Neural cell (in vitro differentiated cells): ENCODE measurements around the gene PHF10. TPM values are rescaled to one million over a fixed set of nuclear protein-coding genes. Genes with fewer than 3 reads are reported as not detected.
"Not testable (repeated sequence)": the region's sequence is repeated elsewhere in the genome, so short reads cannot be mapped to it uniquely, and the experiment has no call there.

ENCODE experiments used
- H2AFZ ChIP-seq: fragments of 200-600, 300-800 bp; sonication (generic), shearing (Covaris generic); 2 replicates; pipeline ENCODE4 v1.6.0; 2014; ENCODE audit warnings: low read depth, mild to moderate bottlenecking, antibody characterized with exemption, low read length, moderate library complexity
- H3F3A ChIP-seq: fragments of 200-600 bp; shearing (Covaris generic); 2 replicates; pipeline ENCODE4 v1.6.1; 2016; ENCODE audit warnings: mild to moderate bottlenecking, moderate library complexity, mixed read lengths, antibody characterized with exemption, low read length; ENCODE audit not compliant: insufficient read depth, poor library complexity, severe bottlenecking
- H3K27ac ChIP-seq: fragments of 200-600, 300-800 bp; sonication (generic), shearing (Covaris generic); 2 replicates; pipeline ENCODE4 v1.5.1; 2014; ENCODE audit warnings: mild to moderate bottlenecking, low read length, moderate library complexity
- H3K27me3 ChIP-seq: fragments of 300-800, 200-600 bp; sonication (generic), shearing (Covaris generic); 2 replicates; pipeline ENCODE4 v1.6.0; 2014; ENCODE audit warnings: mild to moderate bottlenecking, low read depth, low read length, moderate library complexity; ENCODE audit not compliant: insufficient read depth
- H3K36me3 ChIP-seq: fragments of 300-800, 200-600 bp; sonication (generic), shearing (Covaris generic); 2 replicates; pipeline ENCODE4 v1.5.1; 2014; ENCODE audit warnings: mild to moderate bottlenecking, antibody characterized with exemption, low read length, moderate library complexity; ENCODE audit not compliant: insufficient read depth
- H3K4me2 ChIP-seq: fragments of 300-800, 200-600 bp; sonication (generic), shearing (Covaris generic); 2 replicates; pipeline ENCODE4 v1.6.0; 2014; ENCODE audit warnings: mild to moderate bottlenecking, low read length
- H3K4me3 ChIP-seq: fragments of 300-800, 200-600 bp; sonication (generic), shearing (Covaris generic); 2 replicates; pipeline ENCODE4 v1.5.1; 2014; ENCODE audit warnings: mild to moderate bottlenecking, low read length, moderate library complexity
- H3K79me2 ChIP-seq: fragments of 200-600 bp; shearing (Covaris generic); replicated peaks from 2 replicates; pipeline ENCODE4 v1.6.0; 2014; ENCODE audit warnings: mild to moderate bottlenecking, low read length, moderate library complexity; ENCODE audit not compliant: insufficient read depth
- H3K9ac ChIP-seq: fragments of 300-800, 200-600 bp; sonication (generic), shearing (Covaris generic); 2 replicates; pipeline ENCODE4 v1.6.1; 2016; ENCODE audit warnings: mild to moderate bottlenecking, low read length, mixed read lengths
- H3K9me2 ChIP-seq: fragments of 200-600 bp; shearing (Covaris generic); 2 replicates; pipeline ENCODE4 v1.6.1; 2016; ENCODE audit warnings: mild to moderate bottlenecking, low read length, mixed read lengths; ENCODE audit not compliant: insufficient read depth
- H3K9me3 ChIP-seq: fragments of 200-600, 300-800 bp; sonication (generic), shearing (Covaris generic); 2 replicates; pipeline ENCODE4 v1.6.1; 2016; ENCODE audit warnings: mild to moderate bottlenecking, mixed run types, low read length, moderate library complexity, mixed read lengths
- H4K20me1 ChIP-seq: fragments of 200-600 bp; shearing (Covaris generic); 2 replicates; pipeline ENCODE4 v1.6.1; 2016; ENCODE audit warnings: mild to moderate bottlenecking, mixed run types; ENCODE audit not compliant: insufficient read depth
- EP300 ChIP-seq: fragments of 450-650 bp; conservative IDR thresholded peaks from 2 replicates; pipeline ENCODE4 v1.6.1; 2014; ENCODE audit warnings: antibody characterized with exemption, mild to moderate bottlenecking, moderate library complexity; ENCODE audit not compliant: poor library complexity, severe bottlenecking
- EZH2 ChIP-seq: fragments of 200-600, 300-800 bp; shearing (Covaris generic), sonication (generic); IDR thresholded peaks from 2 replicates; pipeline ENCODE4 v1.6.1; 2014; ENCODE audit warnings: antibody characterized with exemption, low read length, borderline replicate concordance, mild to moderate bottlenecking; ENCODE audit not compliant: insufficient read depth, poor library complexity, severe bottlenecking
- MXI1 ChIP-seq: fragments of 450-650 bp; conservative IDR thresholded peaks from 2 replicates; pipeline ENCODE4 v1.6.1; 2014; ENCODE audit warnings: antibody characterized with exemption, mild to moderate bottlenecking; ENCODE audit not compliant: poor library complexity, severe bottlenecking
- POLR2AphosphoS5 ChIP-seq: IDR thresholded peaks from 2 replicates; pipeline ENCODE4 v1.6.1; 2012
- RAD21 ChIP-seq: fragments of 450-650 bp; conservative IDR thresholded peaks from 2 replicates; pipeline ENCODE4 v1.6.1; 2014; ENCODE audit warnings: antibody characterized with exemption, mild to moderate bottlenecking, moderate library complexity
- SMC3 ChIP-seq: fragments of 450-650 bp; conservative IDR thresholded peaks from 2 replicates; pipeline ENCODE4 v1.6.1; 2014; ENCODE audit warnings: antibody characterized with exemption, mild to moderate bottlenecking, moderate library complexity; ENCODE audit not compliant: poor library complexity
- TAF1 ChIP-seq: IDR thresholded peaks from 2 replicates; pipeline ENCODE4 v1.6.1; 2012; ENCODE audit warnings: low read depth
- polyA plus RNA-seq: library from polyadenylated mRNA; depleted of rRNA; stranded (reverse); fragments of >200 nt; gene quantifications from 2 replicates; pipeline ENCODE4 v1.2.3, GENCODE V29; 2014
- TF ChIP-seq, protein P1 (sequence below): fragments of 450-650 bp; IDR thresholded peaks from 2 replicates; pipeline ENCODE4 v1.5.1; 2014; ENCODE audit warnings: antibody characterized with exemption, mild to moderate bottlenecking, moderate library complexity; ENCODE audit not compliant: poor library complexity, severe bottlenecking
- TF ChIP-seq, protein P2 (sequence below): IDR thresholded peaks from 2 replicates; pipeline ENCODE4 v1.6.1; 2012; ENCODE audit warnings: borderline replicate concordance

The PHF10 gene
- polyA plus RNA-seq, 1 donor from 2014 or later, result 48.9 TPM

DNA sequence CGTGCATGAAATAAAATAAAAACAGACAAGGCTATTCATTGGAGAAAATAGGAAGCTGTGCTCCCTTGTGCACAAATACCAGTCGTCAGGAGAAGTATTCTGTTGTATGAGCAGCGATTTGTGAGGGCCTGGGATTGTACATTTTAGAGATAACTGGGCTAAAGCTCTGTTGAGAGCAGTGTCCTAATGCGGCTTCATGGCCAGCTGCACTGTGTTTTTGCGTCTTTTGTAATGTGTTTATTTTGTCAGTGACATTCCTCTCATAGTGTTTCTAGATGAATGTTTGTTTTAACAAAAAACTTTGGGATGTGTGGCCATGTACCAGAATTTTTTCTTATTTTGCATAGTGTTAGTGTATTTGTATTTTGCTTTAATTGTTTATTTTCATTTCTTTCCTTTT is 41.9 kb upstream of the PHF10 start:
- H4K20me1 ChIP-seq, result no peaks in the 10 kb centered on the region
- H3K4me2 ChIP-seq, result no peak overlapping the region
- no peaks in the 10 kb centered on the region for H3K36me3 ChIP-seq
- TF ChIP-seq RAD21, result no peak
- no peak for TF ChIP-seq SMC3
- TF ChIP-seq, protein P1, sequence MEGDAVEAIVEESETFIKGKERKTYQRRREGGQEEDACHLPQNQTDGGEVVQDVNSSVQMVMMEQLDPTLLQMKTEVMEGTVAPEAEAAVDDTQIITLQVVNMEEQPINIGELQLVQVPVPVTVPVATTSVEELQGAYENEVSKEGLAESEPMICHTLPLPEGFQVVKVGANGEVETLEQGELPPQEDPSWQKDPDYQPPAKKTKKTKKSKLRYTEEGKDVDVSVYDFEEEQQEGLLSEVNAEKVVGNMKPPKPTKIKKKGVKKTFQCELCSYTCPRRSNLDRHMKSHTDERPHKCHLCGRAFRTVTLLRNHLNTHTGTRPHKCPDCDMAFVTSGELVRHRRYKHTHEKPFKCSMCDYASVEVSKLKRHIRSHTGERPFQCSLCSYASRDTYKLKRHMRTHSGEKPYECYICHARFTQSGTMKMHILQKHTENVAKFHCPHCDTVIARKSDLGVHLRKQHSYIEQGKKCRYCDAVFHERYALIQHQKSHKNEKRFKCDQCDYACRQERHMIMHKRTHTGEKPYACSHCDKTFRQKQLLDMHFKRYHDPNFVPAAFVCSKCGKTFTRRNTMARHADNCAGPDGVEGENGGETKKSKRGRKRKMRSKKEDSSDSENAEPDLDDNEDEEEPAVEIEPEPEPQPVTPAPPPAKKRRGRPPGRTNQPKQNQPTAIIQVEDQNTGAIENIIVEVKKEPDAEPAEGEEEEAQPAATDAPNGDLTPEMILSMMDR, result no peak
- no peak for TF ChIP-seq MXI1
- TF ChIP-seq, protein P2, sequence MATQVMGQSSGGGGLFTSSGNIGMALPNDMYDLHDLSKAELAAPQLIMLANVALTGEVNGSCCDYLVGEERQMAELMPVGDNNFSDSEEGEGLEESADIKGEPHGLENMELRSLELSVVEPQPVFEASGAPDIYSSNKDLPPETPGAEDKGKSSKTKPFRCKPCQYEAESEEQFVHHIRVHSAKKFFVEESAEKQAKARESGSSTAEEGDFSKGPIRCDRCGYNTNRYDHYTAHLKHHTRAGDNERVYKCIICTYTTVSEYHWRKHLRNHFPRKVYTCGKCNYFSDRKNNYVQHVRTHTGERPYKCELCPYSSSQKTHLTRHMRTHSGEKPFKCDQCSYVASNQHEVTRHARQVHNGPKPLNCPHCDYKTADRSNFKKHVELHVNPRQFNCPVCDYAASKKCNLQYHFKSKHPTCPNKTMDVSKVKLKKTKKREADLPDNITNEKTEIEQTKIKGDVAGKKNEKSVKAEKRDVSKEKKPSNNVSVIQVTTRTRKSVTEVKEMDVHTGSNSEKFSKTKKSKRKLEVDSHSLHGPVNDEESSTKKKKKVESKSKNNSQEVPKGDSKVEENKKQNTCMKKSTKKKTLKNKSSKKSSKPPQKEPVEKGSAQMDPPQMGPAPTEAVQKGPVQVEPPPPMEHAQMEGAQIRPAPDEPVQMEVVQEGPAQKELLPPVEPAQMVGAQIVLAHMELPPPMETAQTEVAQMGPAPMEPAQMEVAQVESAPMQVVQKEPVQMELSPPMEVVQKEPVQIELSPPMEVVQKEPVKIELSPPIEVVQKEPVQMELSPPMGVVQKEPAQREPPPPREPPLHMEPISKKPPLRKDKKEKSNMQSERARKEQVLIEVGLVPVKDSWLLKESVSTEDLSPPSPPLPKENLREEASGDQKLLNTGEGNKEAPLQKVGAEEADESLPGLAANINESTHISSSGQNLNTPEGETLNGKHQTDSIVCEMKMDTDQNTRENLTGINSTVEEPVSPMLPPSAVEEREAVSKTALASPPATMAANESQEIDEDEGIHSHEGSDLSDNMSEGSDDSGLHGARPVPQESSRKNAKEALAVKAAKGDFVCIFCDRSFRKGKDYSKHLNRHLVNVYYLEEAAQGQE, result no peak
- no peak for TF ChIP-seq TAF1
- TF ChIP-seq POLR2AphosphoS5, result no peak
- no peak for TF ChIP-seq EZH2
- TF ChIP-seq EP300, result no peak
- H3K9me3 ChIP-seq, result no peaks in the 10 kb centered on the region
- no peak overlapping the region for H3K4me3 ChIP-seq
- no peaks in the 10 kb centered on the region for H3K27me3 ChIP-seq
- no peaks in the 10 kb centered on the region for H3F3A ChIP-seq
- no peak overlapping the region for H3K27ac ChIP-seq
- no peaks in the 10 kb centered on the region for H3K9me2 ChIP-seq
- no peak overlapping the region for H3K9ac ChIP-seq
- H3K79me2 ChIP-seq, result no peaks in the 10 kb centered on the region
- H2AFZ ChIP-seq, result no peak overlapping the region

DNA sequence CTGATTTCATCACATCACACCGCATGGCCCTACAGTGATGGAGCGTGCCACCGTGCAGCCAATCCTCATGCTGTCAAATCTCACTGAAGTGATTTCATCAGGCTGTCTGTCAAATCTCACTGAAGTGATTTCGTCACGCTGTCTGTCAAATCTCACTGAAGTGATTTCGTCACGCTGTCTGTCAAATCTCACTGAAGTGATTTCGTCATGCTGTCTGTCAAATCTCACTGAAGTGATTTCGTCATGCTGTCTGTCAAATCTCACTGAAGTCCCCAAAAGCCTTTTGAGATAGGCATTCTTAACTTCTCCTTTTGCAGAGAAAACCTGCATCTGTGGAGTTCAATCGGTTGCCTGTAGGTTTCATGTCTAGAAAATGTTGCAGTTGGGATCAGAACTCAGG is 41.5 kb upstream of the PHF10 start:
- not testable (repeated sequence) for H3K4me2 ChIP-seq, H3K9me2 ChIP-seq, H4K20me1 ChIP-seq, H3K79me2 ChIP-seq, H3K9me3 ChIP-seq, H3K36me3 ChIP-seq, H2AFZ ChIP-seq, H3K27me3 ChIP-seq, H3F3A ChIP-seq, H3K9ac ChIP-seq, H3K4me3 ChIP-seq, H3K27ac ChIP-seq
- peak; percentile 36 for TF ChIP-seq POLR2AphosphoS5

DNA sequence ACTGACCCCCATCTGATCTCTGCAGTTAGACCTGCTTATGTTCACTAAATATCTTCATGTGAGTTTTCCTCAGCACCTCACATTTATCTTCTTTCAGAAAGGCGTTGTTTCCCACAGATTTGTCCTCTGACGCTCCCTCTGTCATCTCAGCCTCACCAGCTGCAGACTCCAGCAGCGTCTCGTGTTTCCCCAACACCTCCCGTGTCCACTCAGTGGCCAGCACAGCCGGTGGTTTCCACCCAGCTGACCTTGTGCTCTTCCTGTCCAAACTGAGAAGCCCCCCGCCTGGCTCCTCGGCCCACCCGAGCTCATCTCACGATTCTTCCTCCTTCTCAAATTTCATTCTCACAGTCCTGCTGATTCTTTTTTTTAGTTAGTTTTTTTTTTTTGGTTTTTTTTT is 39.6 kb upstream of the PHF10 start:
- H3K9ac ChIP-seq, result no peak overlapping the region
- H3K79me2 ChIP-seq, result no peaks in the 10 kb centered on the region
- no peak overlapping the region for H3K4me2 ChIP-seq
- H3K9me3 ChIP-seq, result no peaks in the 10 kb centered on the region
- no peaks in the 10 kb centered on the region for H3F3A ChIP-seq
- H2AFZ ChIP-seq, result no peak overlapping the region
- H3K36me3 ChIP-seq, result no peaks in the 10 kb centered on the region
- H3K27me3 ChIP-seq, result no peaks in the 10 kb centered on the region
- H3K9me2 ChIP-seq, result no peaks in the 10 kb centered on the region
- H3K27ac ChIP-seq, result no peak overlapping the region
- H3K4me3 ChIP-seq, result no peak overlapping the region
- TF ChIP-seq MXI1 (no peak), TAF1 (no peak), RAD21 (no peak), SMC3 (no peak), POLR2AphosphoS5 (no peak), EP300 (no peak), EZH2 (no peak)
- TF ChIP-seq, protein P2, result no peak
- TF ChIP-seq, protein P1, result no peak
- H4K20me1 ChIP-seq, result no peaks in the 10 kb centered on the region
